ENCODE data around the gene AJM1.
A peak's percentile ranks its signal among the peaks of the same experiment; 100 is the strongest.

The AJM1 gene

GRCh38 chr9:136808075-136808805 is 34.0 kb upstream of the AJM1 start:
- DNase-seq (ENCODE audit: low read depth in 2 of 2) = peak in 1 of 2 donors; percentile 12

GRCh38 chr9:136808806-136809158 is 33.5 kb upstream of the AJM1 start:
- DNase-seq (ENCODE audit: low read depth in 2 of 2) = no peak

GRCh38 chr9:136814725-136815421 is 27.4 kb upstream of the AJM1 start:
- DNase-seq (ENCODE audit: low read depth in 2 of 2) = no peak

- DNase-seq (ENCODE audit: low read depth in 2 of 2) = no peak
These were observed 26.9 kb upstream of the AJM1 start for GRCh38 chr9:136815422-136815782.

GRCh38 chr9:136820971-136821825 is 21.1 kb upstream of the AJM1 start:
- no peak for DNase-seq (ENCODE audit: low read depth in 2 of 2)

GRCh38 chr9:136821826-136822544 is 20.3 kb upstream of the AJM1 start:
- no peak for DNase-seq (ENCODE audit: low read depth in 2 of 2)

GRCh38 chr9:136823136-136824046 is 18.9 kb upstream of the AJM1 start:
- no peak for DNase-seq (ENCODE audit: low read depth in 2 of 2)

- DNase-seq (ENCODE audit: low read depth in 2 of 2) = no peak
These were observed 17.6 kb upstream of the AJM1 start for GRCh38 chr9:136824496-136825225.

- DNase-seq (ENCODE audit: low read depth in 2 of 2) = no peak
These were observed 16.7 kb upstream of the AJM1 start for GRCh38 chr9:136825295-136826187.

- DNase-seq (ENCODE audit: low read depth in 2 of 2) = no peak
These were observed 16.1 kb upstream of the AJM1 start for GRCh38 chr9:136826188-136826541.

GRCh38 chr9:136826703-136827582 is 15.3 kb upstream of the AJM1 start:
- no peak for DNase-seq (ENCODE audit: low read depth in 2 of 2)

GRCh38 chr9:136827794-136828473 is 14.3 kb upstream of the AJM1 start:
- DNase-seq (ENCODE audit: low read depth in 2 of 2) = no peak

GRCh38 chr9:136828474-136829140 is 13.7 kb upstream of the AJM1 start:
- no peak for DNase-seq (ENCODE audit: low read depth in 2 of 2)

- no peak for DNase-seq (ENCODE audit: low read depth in 2 of 2)
These were observed 12.9 kb upstream of the AJM1 start for GRCh38 chr9:136829412-136829811.

- no peak for DNase-seq (ENCODE audit: low read depth in 2 of 2)
These were observed 12.0 kb upstream of the AJM1 start for GRCh38 chr9:136829981-136830885.

Data from stimulated activated CD4-positive, alpha-beta T cell treated with anti-CD3 and anti-CD28 coated beads, Interleukin-1b, Interleukin-23, amount 100 ng/mL, for 1 hour (primary cell).